Osteoblast (primary cell): ENCODE measurements around the gene RLN1. TPM values are rescaled to one million over a fixed set of nuclear protein-coding genes. Genes with fewer than 3 reads are reported as not detected.
"Not testable (repeated sequence)": the region's sequence is repeated elsewhere in the genome, so short reads cannot be mapped to it uniquely, and the experiment has no call there.

Source experiments
- DNase-seq: peaks from one replicate; pipeline ENCODE4 v3.0.0; 2011; ENCODE audit warnings: low spot score, mixed read lengths; ENCODE audit not compliant: insufficient read length; ENCODE audit errors: missing footprints
- H2AFZ ChIP-seq: 2 replicates; pipeline ENCODE4 v1.6.0; 2011; ENCODE audit warnings: mild to moderate bottlenecking, low read length
- H3K27ac ChIP-seq: 2 replicates; pipeline ENCODE4 v1.5.1; 2011; ENCODE audit warnings: mild to moderate bottlenecking, low read depth, low read length, moderate library complexity
- H3K27me3 ChIP-seq: 2 replicates; pipeline ENCODE4 v1.6.0; 2012; ENCODE audit warnings: mild to moderate bottlenecking, control low read depth, inconsistent platforms, low read length, moderate library complexity; ENCODE audit not compliant: insufficient read depth
- H3K36me3 ChIP-seq: 2 replicates; pipeline ENCODE4 v1.5.1; 2011; ENCODE audit warnings: mild to moderate bottlenecking, low read length, control low read depth, moderate library complexity; ENCODE audit not compliant: insufficient read depth
- H3K4me1 ChIP-seq: 2 replicates; pipeline ENCODE4 v1.5.1; 2011; ENCODE audit warnings: mild to moderate bottlenecking, low read length, control low read depth, moderate library complexity; ENCODE audit not compliant: insufficient read depth
- H3K4me2 ChIP-seq: 2 replicates; pipeline ENCODE4 v1.6.0; 2011; ENCODE audit warnings: mild to moderate bottlenecking, low read length; ENCODE audit not compliant: insufficient read depth
- H3K4me3 ChIP-seq: fragments of 200-600 bp; sonication (generic); 3 replicates; pipeline ENCODE4 v1.5.1; 2012; ENCODE audit warnings: mild to moderate bottlenecking, low read length, inconsistent platforms; ENCODE audit not compliant: insufficient read depth
- H3K79me2 ChIP-seq: 2 replicates; pipeline ENCODE4 v1.6.0; 2012; ENCODE audit warnings: mild to moderate bottlenecking, low read length, control low read depth, inconsistent platforms; ENCODE audit not compliant: insufficient read depth
- H3K9me3 ChIP-seq: 2 replicates; pipeline ENCODE4 v1.5.1; 2011; ENCODE audit warnings: low read depth, low read length, control low read depth
- H4K20me1 ChIP-seq: 2 replicates; pipeline ENCODE4 v1.6.0; 2012; ENCODE audit warnings: mild to moderate bottlenecking, low read length, control low read depth; ENCODE audit not compliant: insufficient read depth
- CTCF ChIP-seq: IDR thresholded peaks from 2 replicates; pipeline ENCODE4 v1.5.1; 2011; ENCODE audit warnings: mild to moderate bottlenecking, low read depth, low read length, moderate library complexity; ENCODE audit errors: extremely low read depth
- total RNA-seq: library from RNA; depleted of rRNA; stranded (reverse); fragments of >200 nt; gene quantifications from 2 replicates; pipeline ENCODE4 v1.2.3, GENCODE V29; 2012

Gene RLN1
- total RNA-seq, 1 donor: not detected

GRCh38 chr9:5315187-5315923, 24.3 kb downstream of the RLN1 start:
- H3K9me3 ChIP-seq: no peaks in the 10 kb centered on the region
- peak; percentile 1 for DNase-seq
- H3K27me3 ChIP-seq: peaks cover 24% of the 10 kb centered on the region
- H3K4me1 ChIP-seq: no peaks in the 10 kb centered on the region
- no peak for TF ChIP-seq CTCF
- no peak overlapping the region for H3K4me2 ChIP-seq
- no peaks in the 10 kb centered on the region for H3K79me2 ChIP-seq
- H3K27ac ChIP-seq: no peak overlapping the region
- no peak overlapping the region for H2AFZ ChIP-seq
- H3K36me3 ChIP-seq: no peaks in the 10 kb centered on the region
- H4K20me1 ChIP-seq: no peaks in the 10 kb centered on the region
- H3K4me3 ChIP-seq: no peak overlapping the region

- Histone ChIP-seq H3K27ac (no peak overlapping the region), H3K79me2 (no peaks in the 10 kb centered on the region), H3K4me3 (no peak overlapping the region), H4K20me1 (no peaks in the 10 kb centered on the region), H3K27me3 (peaks cover 40% of the 10 kb centered on the region), H3K36me3 (no peaks in the 10 kb centered on the region), H3K4me1 (no peaks in the 10 kb centered on the region), H3K9me3 (no peaks in the 10 kb centered on the region), H3K4me2 (no peak overlapping the region), H2AFZ (no peak overlapping the region)
- DNase-seq: no peak
- no peak for TF ChIP-seq CTCF
These were observed 28.8 kb downstream of the RLN1 start for GRCh38 chr9:5310851-5311250.

GRCh38 chr9:5305741-5306140, 33.9 kb downstream of the RLN1 start:
- Histone ChIP-seq H3K4me2 (no peak overlapping the region), H4K20me1 (no peaks in the 10 kb centered on the region), H3K4me3 (no peak overlapping the region), H3K27ac (no peak overlapping the region), H3K36me3 (no peaks in the 10 kb centered on the region), H3K4me1 (no peaks in the 10 kb centered on the region), H3K79me2 (no peaks in the 10 kb centered on the region), H2AFZ (no peak overlapping the region), H3K9me3 (no peaks in the 10 kb centered on the region), H3K27me3 (peaks cover 27% of the 10 kb centered on the region)
- DNase-seq: no peak
- no peak for TF ChIP-seq CTCF

- peaks cover 14% of the 10 kb centered on the region for H3K27me3 ChIP-seq
- DNase-seq, H3K4me2 ChIP-seq, H3K4me3 ChIP-seq, H3K27ac ChIP-seq, H4K20me1 ChIP-seq, H3K9me3 ChIP-seq, H3K4me1 ChIP-seq, H3K79me2 ChIP-seq, H3K36me3 ChIP-seq, H2AFZ ChIP-seq: not testable (repeated sequence)
These were observed 35.6 kb downstream of the RLN1 start, which contains the start of gene RLN2 for GRCh38 chr9:5303840-5304795. TSS of gene RLN2 (minus strand) at chr9:5304716. CDS start at chr9:5304580, 136 bp downstream.
